Endothelial cell (in vitro differentiated cells): ENCODE data around the gene CCNO. TPM values are rescaled to one million over a fixed set of nuclear protein-coding genes. Genes with fewer than 3 reads are reported as not detected.

Source experiments
- DNase-seq: peaks from one replicate; pipeline ENCODE4 v3.0.0; 2021; ENCODE audit warnings: low spot score
- H3K27ac Mint-ChIP-seq: one replicate; pipeline ENCODE4 v1.8.0; 2021; ENCODE audit warnings: mixed read lengths, inconsistent platforms; ENCODE audit not compliant: unreplicated experiment
- H3K27me3 Mint-ChIP-seq: one replicate; pipeline ENCODE4 v1.8.0; 2021; ENCODE audit warnings: mild to moderate bottlenecking, moderate library complexity, mixed read lengths, inconsistent platforms; ENCODE audit not compliant: unreplicated experiment
- H3K36me3 Mint-ChIP-seq: one replicate; pipeline ENCODE4 v1.8.0; 2021; ENCODE audit warnings: mild to moderate bottlenecking, low read depth, mixed read lengths, inconsistent platforms; ENCODE audit not compliant: unreplicated experiment
- H3K4me1 Mint-ChIP-seq: one replicate; pipeline ENCODE4 v1.8.0; 2021; ENCODE audit warnings: mild to moderate bottlenecking, mixed read lengths, inconsistent platforms; ENCODE audit not compliant: unreplicated experiment
- H3K4me3 Mint-ChIP-seq: one replicate; pipeline ENCODE4 v1.8.0; 2021; ENCODE audit warnings: mild to moderate bottlenecking, mixed read lengths, inconsistent platforms; ENCODE audit not compliant: unreplicated experiment
- H3K9me3 Mint-ChIP-seq: one replicate; pipeline ENCODE4 v1.8.0; 2021; ENCODE audit warnings: mixed read lengths, inconsistent platforms; ENCODE audit not compliant: unreplicated experiment
- total RNA-seq: library from RNA; stranded (reverse); fragmentation: NEBNext Ultra II Directional; extraction: Animal tissue kit (Norgen Biotek cat#: 25700); gene quantifications from one replicate; pipeline ENCODE4 v1.2.1, GENCODE V29; 2021; ENCODE audit not compliant: unreplicated experiment
- TF ChIP-seq, protein P1 (sequence below): fragments of 200-600 bp; sonication (generic); IDR thresholded peaks from one replicate; pipeline ENCODE4 v1.5.0; 2021; ENCODE audit warnings: antibody characterized with exemption; ENCODE audit not compliant: unreplicated experiment

Gene CCNO
- total RNA-seq, 1 donor from 2014 or later = 0.15 TPM

DNA sequence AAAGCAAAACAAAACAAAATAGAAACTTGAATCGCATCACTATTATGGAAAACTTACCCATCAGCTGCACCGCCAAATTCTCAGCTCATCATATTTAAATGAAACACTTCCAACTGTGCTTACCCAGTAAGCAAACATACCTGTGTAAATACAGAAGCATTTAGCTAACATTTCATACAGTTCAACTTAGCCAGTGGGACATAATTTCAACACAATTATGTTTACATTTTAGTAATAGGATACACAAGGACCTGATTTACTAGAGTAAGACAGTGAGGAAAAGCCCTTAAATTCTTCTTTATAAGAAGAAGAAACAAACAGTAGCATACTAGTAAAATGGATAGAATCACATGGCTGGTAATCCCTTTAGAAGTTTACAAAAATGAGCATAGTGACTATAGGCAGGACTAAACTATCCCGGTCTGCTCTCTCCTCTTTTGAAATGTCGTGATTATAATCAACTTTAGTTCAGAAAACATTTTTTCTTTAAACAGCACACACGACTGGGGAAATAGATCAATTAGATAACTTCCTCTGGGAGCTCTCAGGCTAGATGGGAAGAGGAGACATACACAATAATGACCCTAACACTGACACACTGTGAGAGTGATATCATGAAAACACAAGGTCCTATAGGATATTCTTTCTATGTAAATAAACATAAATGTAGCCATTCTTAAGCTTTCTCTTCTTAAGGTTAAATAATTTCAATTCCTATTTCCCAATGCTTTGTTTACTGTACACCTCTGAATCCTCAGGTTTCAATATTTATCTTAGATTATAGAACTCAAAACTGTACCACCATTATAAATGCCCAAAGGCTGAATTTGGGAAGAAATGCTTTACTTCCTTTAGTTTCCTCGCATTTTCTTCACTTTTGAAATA, 44.5 kb downstream of the CCNO start:
- no peaks in the 10 kb centered on the region for H3K9me3 Mint-ChIP-seq
- no peak overlapping the region for H3K27ac Mint-ChIP-seq
- no peaks in the 10 kb centered on the region for H3K36me3 Mint-ChIP-seq
- H3K4me1 Mint-ChIP-seq = no peaks in the 10 kb centered on the region
- H3K27me3 Mint-ChIP-seq = no peaks in the 10 kb centered on the region
- H3K4me3 Mint-ChIP-seq = no peak overlapping the region
- TF ChIP-seq, protein P1, sequence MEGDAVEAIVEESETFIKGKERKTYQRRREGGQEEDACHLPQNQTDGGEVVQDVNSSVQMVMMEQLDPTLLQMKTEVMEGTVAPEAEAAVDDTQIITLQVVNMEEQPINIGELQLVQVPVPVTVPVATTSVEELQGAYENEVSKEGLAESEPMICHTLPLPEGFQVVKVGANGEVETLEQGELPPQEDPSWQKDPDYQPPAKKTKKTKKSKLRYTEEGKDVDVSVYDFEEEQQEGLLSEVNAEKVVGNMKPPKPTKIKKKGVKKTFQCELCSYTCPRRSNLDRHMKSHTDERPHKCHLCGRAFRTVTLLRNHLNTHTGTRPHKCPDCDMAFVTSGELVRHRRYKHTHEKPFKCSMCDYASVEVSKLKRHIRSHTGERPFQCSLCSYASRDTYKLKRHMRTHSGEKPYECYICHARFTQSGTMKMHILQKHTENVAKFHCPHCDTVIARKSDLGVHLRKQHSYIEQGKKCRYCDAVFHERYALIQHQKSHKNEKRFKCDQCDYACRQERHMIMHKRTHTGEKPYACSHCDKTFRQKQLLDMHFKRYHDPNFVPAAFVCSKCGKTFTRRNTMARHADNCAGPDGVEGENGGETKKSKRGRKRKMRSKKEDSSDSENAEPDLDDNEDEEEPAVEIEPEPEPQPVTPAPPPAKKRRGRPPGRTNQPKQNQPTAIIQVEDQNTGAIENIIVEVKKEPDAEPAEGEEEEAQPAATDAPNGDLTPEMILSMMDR = no peak
- no peak for DNase-seq

DNA sequence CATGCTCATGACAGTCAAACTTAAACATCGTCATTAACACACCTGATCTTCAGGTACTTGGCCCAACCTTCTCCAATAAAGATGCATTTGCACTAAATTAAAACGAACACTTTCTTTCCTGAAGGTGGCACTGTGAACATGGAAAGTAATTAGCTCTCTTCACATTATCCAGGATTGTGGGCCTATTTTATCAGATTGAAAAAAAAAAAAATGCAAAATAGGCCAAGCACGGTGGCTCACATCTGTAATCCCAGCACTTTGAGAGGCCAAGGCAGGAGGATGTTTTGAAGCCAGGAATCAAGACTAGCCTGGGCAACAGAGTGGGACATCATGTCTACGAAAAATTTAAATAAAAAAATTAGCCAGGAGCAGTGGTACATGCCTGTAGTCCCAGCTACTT, 46.0 kb downstream of the CCNO start:
- H3K36me3 Mint-ChIP-seq = no peaks in the 10 kb centered on the region
- H3K4me3 Mint-ChIP-seq = no peak overlapping the region
- H3K27ac Mint-ChIP-seq = no peak overlapping the region
- DNase-seq = no peak
- no peaks in the 10 kb centered on the region for H3K27me3 Mint-ChIP-seq
- TF ChIP-seq, protein P1 = no peak
- no peaks in the 10 kb centered on the region for H3K9me3 Mint-ChIP-seq
- no peaks in the 10 kb centered on the region for H3K4me1 Mint-ChIP-seq

Other genes with a start within 250 kb of the CCNO start
- gene ESM1, start 248.0 kb downstream of the CCNO start, total RNA-seq = 8.2 TPM
- gene GZMK, start 209.4 kb downstream of the CCNO start, total RNA-seq = not detected
- 0.62 TPM for gene GZMA, start 131.0 kb downstream of the CCNO start, total RNA-seq
- 40.9 TPM for gene GPX8, start 73.4 kb downstream of the CCNO start, total RNA-seq
- not detected for gene CDC20B, start 60.4 kb downstream of the CCNO start, total RNA-seq
- gene MCIDAS, start 6.3 kb downstream of the CCNO start, total RNA-seq = not detected
- gene DHX29, start 74.1 kb upstream of the CCNO start, total RNA-seq = 21.1 TPM
- 54.4 TPM for gene MTREX, start 74.4 kb upstream of the CCNO start, total RNA-seq